HG03025 (cell line): ENCODE results near the gene SEMA6D.

Source experiments
- ATAC-seq: cut with Tn5 transposase; IDR thresholded peaks from one replicate; pipeline ENCODE4 v1.9.1; 2021; ENCODE audit warnings: mild to moderate bottlenecking, moderate library complexity; ENCODE audit not compliant: unreplicated experiment, low FRiP score

SEMA6D gene

GRCh38 chr15:47781527-47781926 lies 64.2 kb downstream of the SEMA6D start:
- ATAC-seq = no peak

GRCh38 chr15:47784820-47785219 lies 67.5 kb downstream of the SEMA6D start:
- ATAC-seq = no peak

GRCh38 chr15:47786371-47786770 lies 69.1 kb downstream of the SEMA6D start:
- ATAC-seq = no peak

- ATAC-seq = no peak
Observed at GRCh38 chr15:47787875-47788274, 70.6 kb downstream of the SEMA6D start.

- no peak for ATAC-seq
Observed at GRCh38 chr15:47788685-47789084, 71.4 kb downstream of the SEMA6D start.

- no peak for ATAC-seq
Observed at GRCh38 chr15:47791161-47791560, 73.9 kb downstream of the SEMA6D start.

- no peak for ATAC-seq
Observed at GRCh38 chr15:47792231-47792630, 74.9 kb downstream of the SEMA6D start.

- no peak for ATAC-seq
Observed at GRCh38 chr15:47794252-47794914, 77.1 kb downstream of the SEMA6D start.

- no peak for ATAC-seq
Observed at GRCh38 chr15:47795864-47796263, 78.6 kb downstream of the SEMA6D start.

- no peak for ATAC-seq
Observed at GRCh38 chr15:47796339-47796738, 79.0 kb downstream of the SEMA6D start.

GRCh38 chr15:47796830-47797229 lies 79.5 kb downstream of the SEMA6D start:
- no peak for ATAC-seq

- ATAC-seq = no peak
Observed at GRCh38 chr15:47801522-47801921, 84.2 kb downstream of the SEMA6D start.

GRCh38 chr15:47802216-47802615 lies 84.9 kb downstream of the SEMA6D start:
- ATAC-seq = no peak

- ATAC-seq = no peak
Observed at GRCh38 chr15:47803767-47804166, 86.5 kb downstream of the SEMA6D start.

GRCh38 chr15:47804733-47805132 lies 87.4 kb downstream of the SEMA6D start:
- no peak for ATAC-seq

- ATAC-seq = no peak
Observed at GRCh38 chr15:47806008-47806407, 88.7 kb downstream of the SEMA6D start.

- no peak for ATAC-seq
Observed at GRCh38 chr15:47811172-47811571, 93.9 kb downstream of the SEMA6D start.

GRCh38 chr15:47812470-47812999 lies 95.2 kb downstream of the SEMA6D start:
- peak; percentile 50 for ATAC-seq

GRCh38 chr15:47813748-47814384 lies 96.6 kb downstream of the SEMA6D start:
- peak; percentile 86 for ATAC-seq

- no peak for ATAC-seq
Observed at GRCh38 chr15:47814620-47815019, 97.3 kb downstream of the SEMA6D start.

- ATAC-seq = no peak
Observed at GRCh38 chr15:47817969-47818548, 100.8 kb downstream of the SEMA6D start.

GRCh38 chr15:47819158-47819557 lies 101.9 kb downstream of the SEMA6D start:
- no peak for ATAC-seq
